Measurements from ENCODE around the gene PDE4D.
"Not testable (repeated sequence)": the region's sequence is repeated elsewhere in the genome, so short reads cannot be mapped to it uniquely, and the experiment has no call there.

The PDE4D gene

GRCh38 chr5:59575648-59576445 lies 317.7 kb downstream of the PDE4D start:
- no peak for DNase-seq

- DNase-seq: not testable (repeated sequence)
Observed at GRCh38 chr5:59573509-59573908, 320.0 kb downstream of the PDE4D start.

- DNase-seq: no peak
Observed at GRCh38 chr5:59571067-59571466, 322.5 kb downstream of the PDE4D start.

- no peak for DNase-seq
Observed at GRCh38 chr5:59569608-59570334, 323.8 kb downstream of the PDE4D start.

GRCh38 chr5:59569158-59569557 lies 324.4 kb downstream of the PDE4D start:
- DNase-seq: no peak

GRCh38 chr5:59568161-59568560 lies 325.4 kb downstream of the PDE4D start:
- no peak for DNase-seq

GRCh38 chr5:59565551-59565950 lies 328.0 kb downstream of the PDE4D start:
- DNase-seq: no peak

- no peak for DNase-seq
Observed at GRCh38 chr5:59564895-59565294, 328.6 kb downstream of the PDE4D start.

GRCh38 chr5:59562756-59563389 lies 330.7 kb downstream of the PDE4D start:
- no peak for DNase-seq

- DNase-seq: no peak
Observed at GRCh38 chr5:59560553-59560952, 333.0 kb downstream of the PDE4D start.

- no peak for DNase-seq
Observed at GRCh38 chr5:59559847-59560246, 333.7 kb downstream of the PDE4D start.

- no peak for DNase-seq
Observed at GRCh38 chr5:59559323-59559722, 334.2 kb downstream of the PDE4D start.

GRCh38 chr5:59558501-59558900 lies 335.0 kb downstream of the PDE4D start:
- DNase-seq: no peak

GRCh38 chr5:59557572-59557971 lies 336.0 kb downstream of the PDE4D start:
- no peak for DNase-seq

GRCh38 chr5:59555596-59555995 lies 337.9 kb downstream of the PDE4D start:
- DNase-seq: no peak

- no peak for DNase-seq
Observed at GRCh38 chr5:59554501-59554900, 339.0 kb downstream of the PDE4D start.

GRCh38 chr5:59553992-59554391 lies 339.5 kb downstream of the PDE4D start:
- DNase-seq: no peak

- DNase-seq: peak; percentile 95
Observed at GRCh38 chr5:59548807-59549357, 344.6 kb downstream of the PDE4D start.

- DNase-seq: no peak
Observed at GRCh38 chr5:59547731-59548130, 345.8 kb downstream of the PDE4D start.

- no peak for DNase-seq
Observed at GRCh38 chr5:59544573-59544972, 349.0 kb downstream of the PDE4D start.

GRCh38 chr5:59543821-59544442 lies 349.6 kb downstream of the PDE4D start:
- no peak for DNase-seq

GRCh38 chr5:59542851-59543820 lies 350.4 kb downstream of the PDE4D start:
- DNase-seq: peak; percentile 84
